ENCODE measurements around the gene TBC1D4.

Gene TBC1D4

GRCh38 chr13:75395066-75395465, 86.9 kb downstream of the TBC1D4 start:
- DNase-seq (ENCODE audit: low read depth, low spot score), result no peak
- Histone ChIP-seq H3K36me3 (ENCODE audit: insufficient read depth, low read length) (no peaks in the 10 kb centered on the region), H3K9me3 (ENCODE audit: low read depth, low read length) (peaks cover 5% of the 10 kb centered on the region; the same call in 1 of the 2 replicates), H3K27ac (no peak overlapping the region), H3K4me3 (no peak overlapping the region), H3K9ac (ENCODE audit: insufficient read length) (no peak overlapping the region)
- no peak for TF ChIP-seq FOXP2 (optimal IDR thresholded peaks at IDR 0.05; ENCODE audit: control extremely low read depth, extremely low read length, insufficient read depth)
- TF ChIP-seq POLR2AphosphoS5 (IDR thresholded peaks at IDR 0.05; ENCODE audit: borderline replicate concordance, low read depth, low read length), result no peak
- TF ChIP-seq EZH2 (IDR thresholded peaks at IDR 0.05), result no peak

DNA sequence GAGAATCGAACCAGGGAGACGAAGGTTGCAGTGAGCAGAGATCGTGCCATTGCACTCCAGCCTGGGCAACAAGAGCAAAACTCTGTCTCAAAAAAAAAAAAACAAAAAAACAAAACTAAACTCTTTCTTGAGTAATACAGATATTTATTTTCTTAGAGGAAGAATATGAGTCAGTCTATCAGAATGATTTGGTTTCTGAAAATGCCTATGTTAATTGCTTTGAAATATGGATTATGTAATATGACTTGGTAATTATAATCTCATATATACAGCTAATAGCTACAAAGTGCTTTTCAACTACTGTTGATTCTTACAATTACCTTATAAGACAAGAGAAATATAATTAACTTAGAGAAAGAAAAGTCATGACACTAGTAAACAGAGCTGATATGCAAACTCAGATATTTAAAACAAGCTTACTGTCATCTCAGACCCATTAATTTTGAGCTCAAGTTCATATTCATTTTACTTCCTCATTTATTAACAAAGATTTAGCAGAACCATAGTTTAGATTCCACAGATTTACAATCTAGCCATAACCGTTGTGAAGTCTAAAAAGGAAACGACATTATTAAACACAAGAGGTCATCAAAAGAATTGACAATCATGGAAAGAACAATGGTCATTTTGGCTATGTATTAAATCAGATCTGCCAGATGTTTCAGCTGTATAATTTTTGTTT, 88.0 kb downstream of the TBC1D4 start:
- DNase-seq (ENCODE audit: low read depth, low spot score), result no peak
- Histone ChIP-seq H3K9me3 (ENCODE audit: low read depth, low read length) (peaks cover 5% of the 10 kb centered on the region; the same call in 1 of the 2 replicates), H3K36me3 (ENCODE audit: insufficient read depth, low read length) (no peaks in the 10 kb centered on the region), H3K27ac (no peak overlapping the region), H3K9ac (ENCODE audit: insufficient read length) (no peak overlapping the region), H3K4me3 (no peak overlapping the region)
- TF ChIP-seq EZH2 (IDR thresholded peaks at IDR 0.05), result no peak
- TF ChIP-seq FOXP2 (optimal IDR thresholded peaks at IDR 0.05; ENCODE audit: control extremely low read depth, extremely low read length, insufficient read depth), result no peak
- no peak for TF ChIP-seq POLR2AphosphoS5 (IDR thresholded peaks at IDR 0.05; ENCODE audit: borderline replicate concordance, low read depth, low read length)

DNA sequence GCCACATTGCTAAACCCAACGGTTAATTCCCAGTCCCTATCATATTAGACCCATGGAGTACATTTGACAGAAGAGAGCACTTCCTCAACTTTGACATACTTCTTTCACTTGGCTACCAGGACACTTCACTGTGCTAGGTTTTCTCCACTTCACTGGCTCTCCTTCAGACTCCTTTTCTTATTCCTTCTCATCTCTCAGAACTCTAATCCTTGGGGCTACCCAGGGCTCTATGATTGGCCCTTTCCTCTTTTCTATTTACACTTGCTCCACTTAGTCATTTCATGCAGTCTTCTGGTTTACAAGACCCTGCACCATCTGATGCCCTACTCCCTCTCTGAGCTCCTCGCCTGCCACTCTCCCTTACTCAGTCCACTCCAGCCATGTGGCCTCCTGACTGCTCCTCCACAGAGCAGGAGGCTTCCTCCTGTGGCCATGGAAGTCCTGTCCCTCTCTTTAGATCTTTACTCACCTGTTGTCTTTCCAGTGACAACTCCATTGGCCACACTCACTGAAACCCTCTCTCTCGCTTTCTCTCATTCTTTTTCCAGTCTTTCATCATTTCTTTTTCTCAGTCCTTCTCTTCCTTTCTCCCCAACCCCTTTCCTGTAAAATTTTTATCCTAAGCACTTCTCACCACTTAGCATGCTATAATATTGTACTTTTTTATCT, 90.4 kb downstream of the TBC1D4 start:
- no peaks in the 10 kb centered on the region for H3K36me3 ChIP-seq (ENCODE audit: insufficient read depth, low read length)
- peaks cover under 1% of the 10 kb centered on the region; the same call in 1 of the 2 replicates for H3K9me3 ChIP-seq (ENCODE audit: low read depth, low read length)
- TF ChIP-seq EZH2 (IDR thresholded peaks at IDR 0.05), result no peak
- no peak for TF ChIP-seq FOXP2 (optimal IDR thresholded peaks at IDR 0.05; ENCODE audit: control extremely low read depth, extremely low read length, insufficient read depth)
- no peak for TF ChIP-seq POLR2AphosphoS5 (IDR thresholded peaks at IDR 0.05; ENCODE audit: borderline replicate concordance, low read depth, low read length)
- DNase-seq (ENCODE audit: low read depth, low spot score), result no peak
- no peak overlapping the region for H3K27ac ChIP-seq
- H3K4me3 ChIP-seq, result no peak overlapping the region
- no peak overlapping the region for H3K9ac ChIP-seq (ENCODE audit: insufficient read length)

- Histone ChIP-seq H3K4me3 (no peak overlapping the region), H3K9me3 (ENCODE audit: low read depth, low read length) (no peaks in the 10 kb centered on the region), H3K36me3 (ENCODE audit: insufficient read depth, low read length) (no peaks in the 10 kb centered on the region), H3K27ac (no peak overlapping the region), H3K9ac (ENCODE audit: insufficient read length) (no peak overlapping the region)
- DNase-seq (ENCODE audit: low read depth, low spot score), result no peak
- TF ChIP-seq FOXP2 (optimal IDR thresholded peaks at IDR 0.05; ENCODE audit: control extremely low read depth, extremely low read length, insufficient read depth) (no peak), EZH2 (IDR thresholded peaks at IDR 0.05) (no peak), POLR2AphosphoS5 (IDR thresholded peaks at IDR 0.05; ENCODE audit: borderline replicate concordance, low read depth, low read length) (no peak)
Measured at GRCh38 chr13:75390229-75390628, 91.7 kb downstream of the TBC1D4 start.

DNA sequence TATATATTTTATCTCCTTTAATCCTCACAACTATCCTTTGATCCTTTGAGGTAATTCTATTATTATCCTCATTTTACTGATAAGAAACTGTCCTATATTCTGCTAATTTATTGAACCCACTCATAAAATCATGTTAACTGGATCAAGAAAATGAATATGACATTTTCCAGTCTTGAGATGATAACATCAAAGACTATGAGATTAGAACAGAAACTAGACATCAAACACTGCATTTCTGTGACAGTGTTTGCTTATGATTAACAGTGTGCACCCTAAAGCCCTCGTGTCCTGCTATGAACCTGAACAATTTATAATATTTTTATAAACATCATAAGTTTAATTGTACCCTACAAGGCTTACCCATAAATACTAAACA, 96.3 kb downstream of the TBC1D4 start:
- DNase-seq (ENCODE audit: low read depth, low spot score), result no peak
- Histone ChIP-seq H3K4me3 (no peak overlapping the region), H3K36me3 (ENCODE audit: insufficient read depth, low read length) (no peaks in the 10 kb centered on the region), H3K9me3 (ENCODE audit: low read depth, low read length) (no peaks in the 10 kb centered on the region), H3K27ac (no peak overlapping the region), H3K9ac (ENCODE audit: insufficient read length) (no peak overlapping the region)
- TF ChIP-seq FOXP2 (optimal IDR thresholded peaks at IDR 0.05; ENCODE audit: control extremely low read depth, extremely low read length, insufficient read depth) (no peak), POLR2AphosphoS5 (IDR thresholded peaks at IDR 0.05; ENCODE audit: borderline replicate concordance, low read depth, low read length) (no peak), EZH2 (IDR thresholded peaks at IDR 0.05) (no peak)

DNA sequence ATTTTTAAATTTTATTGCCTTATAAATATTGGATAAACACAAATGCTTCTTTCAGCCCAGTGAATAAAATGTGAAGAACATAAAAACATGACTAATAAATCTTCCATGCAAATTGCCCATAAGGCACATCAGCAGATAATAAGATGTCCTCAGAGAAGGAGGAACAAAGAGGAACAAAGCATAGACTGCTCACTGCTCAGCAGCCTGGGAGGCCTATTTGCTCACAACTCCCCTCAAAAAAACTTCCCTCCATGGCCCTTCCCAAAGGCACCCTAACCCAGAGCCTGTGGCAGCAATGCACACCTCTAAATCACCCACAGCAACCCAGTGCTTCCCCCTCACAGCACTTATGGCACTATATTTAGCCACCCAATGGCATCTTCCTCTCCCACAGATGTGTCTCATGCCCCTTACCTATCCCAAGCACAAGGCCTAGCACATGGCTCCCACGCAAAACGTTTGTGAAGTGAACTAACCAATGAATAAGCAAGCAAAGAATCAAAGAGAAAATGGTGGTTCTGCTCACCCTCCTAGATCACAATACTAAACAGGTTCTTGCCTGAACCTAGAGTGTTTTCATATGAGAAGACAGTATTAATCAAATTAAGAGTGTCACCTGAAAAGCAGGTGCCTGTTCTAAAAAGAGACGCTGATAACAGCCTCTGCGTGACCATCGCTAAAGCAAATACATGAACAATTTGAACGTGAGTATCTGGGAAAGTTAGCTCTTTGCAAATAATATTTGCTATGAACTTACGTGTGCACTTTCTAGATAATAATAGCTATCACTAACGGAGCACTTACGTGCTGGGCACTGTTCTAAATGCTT, 96.9 kb downstream of the TBC1D4 start:
- Histone ChIP-seq H3K4me3 (no peak overlapping the region), H3K9me3 (ENCODE audit: low read depth, low read length) (no peaks in the 10 kb centered on the region), H3K9ac (ENCODE audit: insufficient read length) (no peak overlapping the region), H3K27ac (no peak overlapping the region), H3K36me3 (ENCODE audit: insufficient read depth, low read length) (no peaks in the 10 kb centered on the region)
- TF ChIP-seq POLR2AphosphoS5 (IDR thresholded peaks at IDR 0.05; ENCODE audit: borderline replicate concordance, low read depth, low read length) (no peak), FOXP2 (optimal IDR thresholded peaks at IDR 0.05; ENCODE audit: control extremely low read depth, extremely low read length, insufficient read depth) (no peak), EZH2 (IDR thresholded peaks at IDR 0.05) (no peak)
- DNase-seq (ENCODE audit: low read depth, low spot score), result no peak

- H3K36me3 ChIP-seq (ENCODE audit: insufficient read depth, low read length), result no peaks in the 10 kb centered on the region
- no peak overlapping the region for H3K9ac ChIP-seq (ENCODE audit: insufficient read length)
- H3K9me3 ChIP-seq (ENCODE audit: low read depth, low read length), result no peaks in the 10 kb centered on the region
- TF ChIP-seq POLR2AphosphoS5 (IDR thresholded peaks at IDR 0.05; ENCODE audit: borderline replicate concordance, low read depth, low read length) (no peak), EZH2 (IDR thresholded peaks at IDR 0.05) (no peak), FOXP2 (optimal IDR thresholded peaks at IDR 0.05; ENCODE audit: control extremely low read depth, extremely low read length, insufficient read depth) (no peak)
- no peak overlapping the region for H3K4me3 ChIP-seq
- DNase-seq (ENCODE audit: low read depth, low spot score), result no peak
- no peak overlapping the region for H3K27ac ChIP-seq
Measured at GRCh38 chr13:75383064-75383715, 98.8 kb downstream of the TBC1D4 start.

DNA sequence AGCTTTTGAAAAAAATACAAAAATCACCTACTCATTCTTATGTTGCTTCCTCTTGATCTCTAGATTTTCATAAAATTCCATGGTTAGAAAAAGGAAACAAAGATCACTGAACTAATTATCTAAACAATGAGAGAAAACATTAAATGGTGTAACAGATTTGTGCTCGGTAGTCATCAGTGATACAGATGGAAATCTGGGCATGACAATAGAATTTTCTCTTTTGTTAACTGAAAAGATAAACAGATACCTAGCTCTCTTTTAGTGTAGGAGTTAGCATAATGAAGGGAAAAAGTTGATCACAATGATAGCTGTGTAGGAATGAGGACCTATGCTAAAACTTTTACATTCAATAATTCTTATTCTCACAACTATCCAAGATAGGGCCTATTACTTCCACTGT, 103.7 kb downstream of the TBC1D4 start:
- H3K9ac ChIP-seq (ENCODE audit: insufficient read length), result no peak overlapping the region
- no peak for DNase-seq (ENCODE audit: low read depth, low spot score)
- H3K27ac ChIP-seq, result no peak overlapping the region
- no peaks in the 10 kb centered on the region for H3K36me3 ChIP-seq (ENCODE audit: insufficient read depth, low read length)
- H3K4me3 ChIP-seq, result no peak overlapping the region
- TF ChIP-seq FOXP2 (optimal IDR thresholded peaks at IDR 0.05; ENCODE audit: control extremely low read depth, extremely low read length, insufficient read depth) (no peak), EZH2 (IDR thresholded peaks at IDR 0.05) (no peak), POLR2AphosphoS5 (IDR thresholded peaks at IDR 0.05; ENCODE audit: borderline replicate concordance, low read depth, low read length) (no peak)
- H3K9me3 ChIP-seq (ENCODE audit: low read depth, low read length), result no peaks in the 10 kb centered on the region

Measured in SK-N-MC (cell line).